CD8-positive, alpha-beta memory T cell (primary cell): ENCODE measurements around the gene IL18. TPM values are rescaled to one million over a fixed set of nuclear protein-coding genes. Genes with fewer than 3 reads are reported as not detected.

ENCODE experiments used
- CTCF ChIA-PET: fragments of 350-600 bp; sonication (Branson Sonifier 250); formaldehyde crosslinking; loops from one replicate; lab custom pipeline; 2021; ENCODE audit warnings: antibody characterized with exemption; lab: Charles Lee
- POLR2A ChIA-PET: fragments of 350-600 bp; sonication (Branson Sonifier 250); formaldehyde crosslinking; loops from one replicate; lab custom pipeline; 2021; ENCODE audit warnings: antibody characterized with exemption; lab: Charles Lee
- DNase-seq, 5 donors: peaks; one replicate each; pipeline versions ENCODE4 v3.0.0 to v3.0.0-alpha.2; 2020 to 2022; ENCODE audit warnings: mixed read lengths in 1 of 5
- H3K27ac ChIP-seq: one replicate; pipeline ENCODE4 v1.7.0; 2013; ENCODE audit warnings: low read depth, mild to moderate bottlenecking, low read length, moderate library complexity
- H3K27me3 ChIP-seq: 2 replicates; pipeline ENCODE4 v1.7.0; 2013; ENCODE audit warnings: low read length, mild to moderate bottlenecking; ENCODE audit not compliant: insufficient read depth, poor library complexity, severe bottlenecking
- H3K36me3 ChIP-seq: 2 replicates; pipeline ENCODE4 v1.7.0; 2013; ENCODE audit warnings: mild to moderate bottlenecking, low read length, moderate library complexity; ENCODE audit not compliant: insufficient read depth
- H3K4me1 ChIP-seq: 2 replicates; pipeline ENCODE4 v1.7.0; 2013; ENCODE audit warnings: mild to moderate bottlenecking, low read length, moderate library complexity; ENCODE audit not compliant: insufficient read depth
- H3K4me3 ChIP-seq: 2 replicates; pipeline ENCODE4 v1.7.0; 2013; ENCODE audit warnings: mild to moderate bottlenecking, low read length
- H3K9me3 ChIP-seq: 2 replicates; pipeline ENCODE4 v1.7.0; 2013; ENCODE audit warnings: mild to moderate bottlenecking, low read length
- H3K27ac Mint-ChIP-seq, 8 donors: one replicate each; pipeline ENCODE4 v1.8.0; 2020 to 2021; ENCODE audit warnings: mixed read lengths in 8 of 8, mild to moderate bottlenecking in 6 of 8, inconsistent platforms in 3 of 8, moderate library complexity in 3 of 8
- H3K27me3 Mint-ChIP-seq, 2 donors: one replicate each; pipeline ENCODE4 v1.8.0; 2020 to 2021; ENCODE audit warnings: mixed read lengths in 2 of 2, mild to moderate bottlenecking in 1 of 2, moderate library complexity in 1 of 2
- H3K36me3 Mint-ChIP-seq, 3 donors: one replicate each; pipeline ENCODE4 v1.8.0; 2020 to 2021; ENCODE audit warnings: mixed read lengths in 3 of 3, inconsistent platforms in 1 of 3, mild to moderate bottlenecking in 1 of 3
- H3K4me1 Mint-ChIP-seq, 3 donors: one replicate each; pipeline ENCODE4 v1.8.0; 2020 to 2021; ENCODE audit warnings: mixed read lengths in 3 of 3, inconsistent platforms in 1 of 3, mild to moderate bottlenecking in 1 of 3
- H3K4me3 Mint-ChIP-seq, 7 donors: one replicate each; pipeline ENCODE4 v1.8.0; 2020 to 2021; ENCODE audit warnings: mixed read lengths in 7 of 7, mild to moderate bottlenecking in 6 of 7, moderate library complexity in 4 of 7, inconsistent platforms in 2 of 7
- H3K9me3 Mint-ChIP-seq, 5 donors: one replicate each; pipeline ENCODE4 v1.8.0; 2020 to 2022; ENCODE audit warnings: mixed read lengths in 5 of 5, mild to moderate bottlenecking in 3 of 5, moderate library complexity in 2 of 5, inconsistent platforms in 1 of 5
- polyA plus RNA-seq: library from polyadenylated mRNA; unstranded; fragments of 300-500 nt; fragmentation: Illumina TruSeq; gene quantifications from one replicate; pipeline ENCODE4 v1.2.3, GENCODE V29; 2021
- total RNA-seq, 2 experiments: library from RNA; stranded (reverse); gene quantifications; one replicate each; pipeline ENCODE4 v1.2.3, GENCODE V29; 2021

The IL18 gene
- total and polyA plus RNA-seq, 3 experiments from 2014 or later, result not detected

DNA sequence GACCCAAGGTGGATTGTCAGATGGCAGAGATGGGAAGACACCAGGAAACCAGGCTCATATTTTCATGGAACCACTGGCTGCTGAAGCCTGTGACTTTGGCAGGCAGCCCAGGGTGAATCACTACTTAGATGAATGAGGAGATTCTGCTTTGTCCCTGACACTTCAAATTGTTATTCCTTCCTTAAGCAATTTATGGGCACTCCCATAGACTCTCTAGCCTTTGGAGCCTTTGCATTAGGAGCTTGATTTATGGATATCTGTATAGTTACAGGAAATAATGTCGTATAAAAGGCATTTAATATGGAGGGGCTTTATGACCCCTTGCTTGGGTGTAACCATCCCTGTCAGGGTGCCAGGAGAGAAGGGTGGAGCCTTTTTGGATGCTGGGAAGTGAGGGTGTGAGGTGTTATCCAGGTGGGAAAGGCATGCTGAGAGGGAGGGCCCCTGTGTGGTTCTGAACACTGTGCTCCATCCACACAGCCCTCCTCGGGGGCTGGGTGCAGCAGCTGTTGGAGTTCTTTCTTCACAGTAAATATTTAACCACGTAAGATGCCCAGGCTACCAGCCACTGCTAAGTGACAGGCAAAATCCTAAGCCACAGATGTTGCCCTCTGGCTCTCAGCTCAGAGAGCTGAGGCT, 35.3 kb downstream of the IL18 start:
- Histone ChIP-seq H3K27ac (no peak overlapping the region), H3K36me3 (no peaks in the 10 kb centered on the region), H3K9me3 (no peaks in the 10 kb centered on the region), H3K4me1 (no peaks in the 10 kb centered on the region), H3K4me3 (no peak overlapping the region), H3K27me3 (no peaks in the 10 kb centered on the region)
- POLR2A ChIA-PET, result no interaction called here
- peaks cover 0 to 3% (median 0%) of the 10 kb centered on the region in 3 donors for H3K4me1 Mint-ChIP-seq
- H3K27ac Mint-ChIP-seq, result no peak overlapping the region
- CTCF ChIA-PET, result no interaction called here
- H3K4me3 Mint-ChIP-seq, result no peak overlapping the region
- no peaks in the 10 kb centered on the region for H3K9me3 Mint-ChIP-seq
- peaks cover 0 to 4% (median 3%) of the 10 kb centered on the region in 3 donors for H3K36me3 Mint-ChIP-seq
- no peak for DNase-seq
- no peaks in the 10 kb centered on the region for H3K27me3 Mint-ChIP-seq

DNA sequence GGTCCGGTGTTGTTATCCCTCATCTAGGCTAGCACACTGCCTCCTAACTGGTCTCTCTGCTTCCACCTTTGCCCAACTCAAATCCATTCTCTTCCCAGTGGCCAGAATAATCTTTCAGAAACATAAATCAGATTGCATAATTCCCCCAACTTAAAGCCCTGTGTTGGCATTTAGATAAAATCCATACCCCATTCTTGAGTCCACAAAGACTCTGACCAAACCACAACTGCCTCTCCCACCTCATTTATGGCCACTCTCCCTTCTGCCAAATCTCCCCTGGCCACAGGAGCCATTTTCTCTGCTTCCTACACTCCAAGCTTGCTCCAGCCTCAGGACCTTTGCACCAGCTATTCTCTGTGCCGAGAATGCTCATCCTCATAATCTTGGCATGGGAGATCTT, 36.8 kb downstream of the IL18 start:
- Mint-ChIP-seq H3K9me3 (no peaks in the 10 kb centered on the region), H3K27ac (no peak overlapping the region), H3K4me1 (peaks cover 0 to 3% (median 0%) of the 10 kb centered on the region in 3 donors), H3K4me3 (no peak overlapping the region), H3K36me3 (peaks cover 0 to 4% (median 3%) of the 10 kb centered on the region in 3 donors), H3K27me3 (no peaks in the 10 kb centered on the region)
- Histone ChIP-seq H3K27me3 (no peaks in the 10 kb centered on the region), H3K9me3 (no peaks in the 10 kb centered on the region), H3K4me3 (no peak overlapping the region), H3K27ac (no peak overlapping the region), H3K4me1 (no peaks in the 10 kb centered on the region), H3K36me3 (no peaks in the 10 kb centered on the region)
- ChIA-PET CTCF (no interaction called here), POLR2A (no interaction called here)
- DNase-seq, result no peak

DNA sequence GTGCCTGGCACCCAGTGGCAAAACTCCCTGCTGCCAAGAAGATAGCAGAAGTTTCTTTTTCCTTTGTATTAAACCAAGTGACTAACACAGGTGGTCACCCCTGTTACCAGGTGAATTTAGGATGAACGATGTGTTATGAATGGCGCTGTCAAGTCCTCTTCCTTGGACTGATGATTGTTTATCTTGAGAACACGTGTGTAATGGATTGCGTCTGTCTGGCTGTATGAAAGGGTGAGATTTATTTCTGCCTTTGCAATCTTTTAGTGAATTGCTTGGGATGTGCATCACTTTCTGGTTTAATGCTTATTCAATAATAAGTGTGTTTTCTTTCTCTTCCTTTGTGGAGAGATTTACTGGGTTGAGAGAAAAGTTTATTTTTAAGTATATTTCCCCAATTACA, 40.8 kb downstream of the IL18 start:
- CTCF ChIA-PET, result interaction anchor here (4.1 kb wide), 1 partner anchor 10 kb away, joined by 19 read pairs; no protein-coding TSS in a partner anchor

DNA sequence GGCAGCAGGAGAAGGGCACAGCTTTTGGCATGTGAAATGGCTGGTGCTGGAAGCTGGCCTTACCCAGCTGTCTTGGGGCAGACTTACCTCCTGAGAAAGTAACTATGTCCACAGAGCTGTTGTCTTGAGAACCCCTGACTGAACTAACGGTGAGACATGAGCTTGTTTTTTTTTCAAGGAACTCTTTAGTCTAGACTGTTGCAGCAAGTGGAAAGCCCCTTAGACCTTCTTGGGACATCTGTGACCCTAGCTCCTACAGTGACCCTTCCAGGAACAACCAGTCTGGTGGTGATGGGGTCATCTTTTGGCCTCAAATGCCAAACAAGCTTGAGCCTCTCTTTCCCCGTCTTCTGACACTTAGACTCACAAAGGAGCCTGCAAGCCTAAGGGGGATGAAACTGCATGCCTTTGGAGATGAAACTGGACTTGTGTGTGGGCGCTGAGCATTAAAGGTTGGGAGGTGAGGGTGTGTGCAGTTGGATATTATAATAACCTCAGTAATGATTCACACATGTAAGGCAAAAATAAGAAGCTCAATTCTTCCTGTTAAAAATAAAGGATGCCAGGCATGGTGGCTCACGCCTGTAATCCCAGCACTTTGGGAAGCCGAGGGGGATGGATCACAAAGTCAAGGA, 41.8 kb downstream of the IL18 start:
- Mint-ChIP-seq H3K4me3 (no peak overlapping the region), H3K27me3 (no peaks in the 10 kb centered on the region), H3K4me1 (no peaks in the 10 kb centered on the region), H3K9me3 (no peaks in the 10 kb centered on the region), H3K36me3 (peaks cover 1 to 4% (median 3%) of the 10 kb centered on the region in 3 donors), H3K27ac (no peak overlapping the region)
- H3K36me3 ChIP-seq, result no peaks in the 10 kb centered on the region
- ChIA-PET POLR2A (no interaction called here), CTCF (interaction anchor here (4.1 kb wide), 1 partner anchor 8 kb away, joined by 19 read pairs; no protein-coding TSS in a partner anchor)
- H3K4me1 ChIP-seq, result no peaks in the 10 kb centered on the region
- H3K27ac ChIP-seq, result no peak overlapping the region
- no peaks in the 10 kb centered on the region for H3K27me3 ChIP-seq
- H3K9me3 ChIP-seq, result no peaks in the 10 kb centered on the region
- no peak overlapping the region for H3K4me3 ChIP-seq
- DNase-seq, result no peak

More for the DNA sequence above, 40.8 kb downstream of the IL18 start:
- H3K27me3 ChIP-seq, result no peaks in the 10 kb centered on the region
- POLR2A ChIA-PET, result no interaction called here
- no peak overlapping the region for H3K27ac Mint-ChIP-seq
- no peaks in the 10 kb centered on the region for H3K4me1 ChIP-seq
- DNase-seq, result no peak
- H3K27me3 Mint-ChIP-seq, result no peaks in the 10 kb centered on the region
- H3K4me3 Mint-ChIP-seq, result no peak overlapping the region
- H3K9me3 Mint-ChIP-seq, result no peaks in the 10 kb centered on the region
- H3K4me3 ChIP-seq, result no peak overlapping the region
- H3K36me3 ChIP-seq, result no peaks in the 10 kb centered on the region
- peaks cover 3 to 4% (median 3%) of the 10 kb centered on the region in 3 donors for H3K36me3 Mint-ChIP-seq
- H3K27ac ChIP-seq, result no peak overlapping the region
- no peaks in the 10 kb centered on the region for H3K9me3 ChIP-seq
- no peaks in the 10 kb centered on the region for H3K4me1 Mint-ChIP-seq

DNA sequence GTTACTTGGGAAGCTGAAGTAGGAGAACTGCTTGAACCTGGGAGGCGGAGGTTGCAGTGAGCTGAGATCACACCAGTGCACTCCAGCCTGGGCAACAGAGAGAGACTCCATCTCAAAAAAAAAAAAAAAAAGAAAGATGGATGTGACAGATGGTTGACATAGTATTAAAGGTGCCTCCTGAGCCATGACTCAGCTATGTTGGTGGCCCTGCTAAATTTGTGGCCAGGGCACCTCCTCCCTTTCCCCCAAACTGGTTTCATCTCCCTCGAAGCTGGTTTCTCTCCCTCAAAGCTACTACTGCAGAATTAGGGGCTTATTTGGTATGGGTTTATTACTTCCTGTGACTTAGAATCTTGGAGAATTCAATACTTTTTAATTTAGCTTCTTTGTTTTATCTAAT, 45.7 kb downstream of the IL18 start:
- Mint-ChIP-seq H3K27me3 (peaks cover 0 to 3% of the 10 kb centered on the region in 2 donors), H3K27ac (no peak overlapping the region), H3K9me3 (no peaks in the 10 kb centered on the region), H3K4me1 (peaks cover 3 to 6% (median 6%) of the 10 kb centered on the region in 3 donors), H3K36me3 (peaks cover 0 to 5% (median 2%) of the 10 kb centered on the region in 3 donors), H3K4me3 (no peak overlapping the region)
- Histone ChIP-seq H3K27ac (no peak overlapping the region), H3K36me3 (no peaks in the 10 kb centered on the region), H3K9me3 (no peaks in the 10 kb centered on the region), H3K4me1 (no peaks in the 10 kb centered on the region), H3K4me3 (no peak overlapping the region), H3K27me3 (no peaks in the 10 kb centered on the region)
- ChIA-PET CTCF (no interaction called here), POLR2A (no interaction called here)
- DNase-seq, result no peak

DNA sequence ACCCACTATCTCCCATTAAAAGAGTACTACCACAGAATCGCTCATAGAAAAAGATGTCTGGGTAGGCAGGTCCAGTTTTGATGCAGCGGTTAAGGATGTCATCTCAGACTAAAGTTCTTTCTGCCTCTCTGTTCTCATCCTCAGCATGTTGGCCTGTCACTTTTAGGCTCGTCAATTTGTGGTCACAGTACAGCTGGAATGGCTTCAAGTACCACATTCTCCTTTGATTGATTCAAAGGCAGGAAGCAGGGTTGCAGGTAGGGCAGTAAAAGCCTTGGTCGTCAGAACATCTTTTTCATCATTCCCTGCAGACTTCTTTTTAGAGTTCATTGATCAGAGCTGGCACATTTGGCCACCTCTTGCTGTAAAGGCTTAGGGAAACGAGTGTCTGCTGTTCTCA, 48.5 kb downstream of the IL18 start:
- Mint-ChIP-seq H3K27me3 (peaks cover 0 to 3% of the 10 kb centered on the region in 2 donors), H3K4me3 (no peak overlapping the region), H3K9me3 (no peaks in the 10 kb centered on the region), H3K36me3 (peaks cover 0 to 5% (median 2%) of the 10 kb centered on the region in 3 donors), H3K27ac (no peak overlapping the region), H3K4me1 (peaks cover 3 to 6% (median 6%) of the 10 kb centered on the region in 3 donors)
- Histone ChIP-seq H3K27me3 (no peaks in the 10 kb centered on the region), H3K4me1 (no peaks in the 10 kb centered on the region), H3K27ac (no peak overlapping the region), H3K9me3 (no peaks in the 10 kb centered on the region), H3K36me3 (no peaks in the 10 kb centered on the region), H3K4me3 (no peak overlapping the region)
- DNase-seq, result no peak
- CTCF ChIA-PET, result interaction anchor here (3.2 kb wide), 1 partner anchor 8 kb away, joined by 19 read pairs; no protein-coding TSS in a partner anchor
- POLR2A ChIA-PET, result no interaction called here

DNA sequence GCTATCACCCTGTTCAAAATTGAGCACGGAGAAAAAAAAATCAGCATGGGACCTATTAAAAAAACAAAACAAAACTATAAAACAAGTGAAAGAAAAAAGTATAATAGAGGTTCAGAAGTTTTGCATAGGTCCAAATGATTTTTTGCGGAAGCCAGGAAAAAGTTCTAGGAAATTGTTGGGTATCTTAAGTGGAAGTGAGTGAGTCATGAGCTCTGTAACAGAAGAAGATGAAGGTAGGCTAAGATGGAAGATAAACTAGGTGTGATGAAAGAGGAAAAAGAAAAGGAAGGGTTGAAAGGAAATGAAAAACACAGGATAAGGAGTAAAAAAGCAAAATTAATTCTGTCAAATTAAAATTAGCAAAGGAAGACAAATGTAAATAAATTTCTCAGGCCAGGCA, 49.4 kb downstream of the IL18 start:
- H3K9me3 ChIP-seq, result no peaks in the 10 kb centered on the region
- DNase-seq, result no peak
- no peak overlapping the region for H3K4me3 ChIP-seq
- Mint-ChIP-seq H3K4me1 (peaks cover 3 to 6% (median 6%) of the 10 kb centered on the region in 3 donors), H3K27ac (no peak overlapping the region), H3K4me3 (no peak overlapping the region), H3K9me3 (no peaks in the 10 kb centered on the region), H3K36me3 (peaks cover 0 to 5% (median 2%) of the 10 kb centered on the region in 3 donors), H3K27me3 (peaks cover 0 to 3% of the 10 kb centered on the region in 2 donors)
- no peak overlapping the region for H3K27ac ChIP-seq
- no peaks in the 10 kb centered on the region for H3K36me3 ChIP-seq
- no peaks in the 10 kb centered on the region for H3K4me1 ChIP-seq
- ChIA-PET CTCF (interaction anchor here (0.8 to 3.2 kb wide), 9 partner anchors 8 to 186 kb away, joined by 3 to 19 read pairs (median 5); partner anchors contain the start of genes SDHD and TIMM8B), POLR2A (no interaction called here)
- H3K27me3 ChIP-seq, result no peaks in the 10 kb centered on the region
